HG02884 (cell line): ENCODE results near the gene MOCS3.

Experiments
- ATAC-seq: cut with Tn5 transposase; IDR thresholded peaks from one replicate; pipeline ENCODE4 v1.9.1; 2021; ENCODE audit warnings: mild to moderate bottlenecking, moderate library complexity; ENCODE audit not compliant: unreplicated experiment

Gene MOCS3

DNA sequence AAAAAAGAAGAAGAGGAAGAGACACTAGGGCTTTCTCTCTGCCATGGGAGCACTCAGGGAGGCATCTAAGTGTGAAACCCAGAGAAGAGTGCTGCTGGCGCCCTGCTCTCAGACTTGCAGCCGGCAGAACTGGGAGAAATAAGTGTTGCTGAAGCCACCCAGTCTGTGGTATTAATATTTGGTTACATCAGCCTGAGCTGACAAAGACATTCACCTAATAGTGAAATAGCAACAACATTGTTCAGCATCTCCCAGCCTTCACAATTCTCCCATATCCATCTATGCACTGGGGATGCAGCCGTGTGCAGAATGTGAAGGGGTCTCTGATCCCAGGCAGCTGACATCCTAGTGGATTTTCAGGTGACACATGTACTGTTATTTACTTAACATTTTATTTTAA lies 52.3 kb downstream of the MOCS3 start:
- no peak for ATAC-seq

- ATAC-seq, result no peak
Measured at GRCh38 chr20:51011479-51011878, 52.9 kb downstream of the MOCS3 start.

DNA sequence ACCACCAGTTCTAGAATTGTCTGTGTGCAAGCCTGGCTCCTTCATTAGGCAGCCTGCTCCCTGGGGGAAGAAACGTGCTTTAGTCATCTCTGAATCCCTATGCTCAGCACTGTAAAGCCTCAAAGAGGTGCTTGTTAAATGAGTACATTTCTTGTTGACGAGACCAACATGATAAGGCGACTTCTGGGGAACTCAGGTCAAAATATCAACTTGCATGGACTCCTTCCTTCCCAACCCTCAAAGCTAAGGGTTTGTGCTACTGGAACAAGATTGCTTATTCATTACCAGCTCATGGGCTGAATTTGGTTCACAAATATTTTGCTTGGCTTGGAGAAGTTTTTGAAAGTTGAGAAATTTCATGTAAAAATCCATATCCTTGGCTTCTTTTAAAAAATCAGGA lies 53.7 kb downstream of the MOCS3 start:
- ATAC-seq, result no peak
